Neural cell (in vitro differentiated cells): ENCODE measurements around the gene RBBP6. TPM values are rescaled to one million over a fixed set of nuclear protein-coding genes. Genes with fewer than 3 reads are reported as not detected.

Source experiments
- H2AFZ ChIP-seq: fragments of 200-600, 300-800 bp; sonication (generic), shearing (Covaris generic); 2 replicates; pipeline ENCODE4 v1.6.0; 2014; ENCODE audit warnings: low read depth, mild to moderate bottlenecking, antibody characterized with exemption, low read length, moderate library complexity
- H3F3A ChIP-seq: fragments of 200-600 bp; shearing (Covaris generic); 2 replicates; pipeline ENCODE4 v1.6.1; 2016; ENCODE audit warnings: mild to moderate bottlenecking, moderate library complexity, mixed read lengths, antibody characterized with exemption, low read length; ENCODE audit not compliant: insufficient read depth, poor library complexity, severe bottlenecking
- H3K27ac ChIP-seq: fragments of 200-600, 300-800 bp; sonication (generic), shearing (Covaris generic); 2 replicates; pipeline ENCODE4 v1.5.1; 2014; ENCODE audit warnings: mild to moderate bottlenecking, low read length, moderate library complexity
- H3K27me3 ChIP-seq: fragments of 300-800, 200-600 bp; sonication (generic), shearing (Covaris generic); 2 replicates; pipeline ENCODE4 v1.6.0; 2014; ENCODE audit warnings: mild to moderate bottlenecking, low read depth, low read length, moderate library complexity; ENCODE audit not compliant: insufficient read depth
- H3K36me3 ChIP-seq: fragments of 300-800, 200-600 bp; sonication (generic), shearing (Covaris generic); 2 replicates; pipeline ENCODE4 v1.5.1; 2014; ENCODE audit warnings: mild to moderate bottlenecking, antibody characterized with exemption, low read length, moderate library complexity; ENCODE audit not compliant: insufficient read depth
- H3K4me2 ChIP-seq: fragments of 300-800, 200-600 bp; sonication (generic), shearing (Covaris generic); 2 replicates; pipeline ENCODE4 v1.6.0; 2014; ENCODE audit warnings: mild to moderate bottlenecking, low read length
- H3K4me3 ChIP-seq: fragments of 300-800, 200-600 bp; sonication (generic), shearing (Covaris generic); 2 replicates; pipeline ENCODE4 v1.5.1; 2014; ENCODE audit warnings: mild to moderate bottlenecking, low read length, moderate library complexity
- H3K79me2 ChIP-seq: fragments of 200-600 bp; shearing (Covaris generic); replicated peaks from 2 replicates; pipeline ENCODE4 v1.6.0; 2014; ENCODE audit warnings: mild to moderate bottlenecking, low read length, moderate library complexity; ENCODE audit not compliant: insufficient read depth
- H3K9ac ChIP-seq: fragments of 300-800, 200-600 bp; sonication (generic), shearing (Covaris generic); 2 replicates; pipeline ENCODE4 v1.6.1; 2016; ENCODE audit warnings: mild to moderate bottlenecking, low read length, mixed read lengths
- H3K9me2 ChIP-seq: fragments of 200-600 bp; shearing (Covaris generic); 2 replicates; pipeline ENCODE4 v1.6.1; 2016; ENCODE audit warnings: mild to moderate bottlenecking, low read length, mixed read lengths; ENCODE audit not compliant: insufficient read depth
- H3K9me3 ChIP-seq: fragments of 200-600, 300-800 bp; sonication (generic), shearing (Covaris generic); 2 replicates; pipeline ENCODE4 v1.6.1; 2016; ENCODE audit warnings: mild to moderate bottlenecking, mixed run types, low read length, moderate library complexity, mixed read lengths
- H4K20me1 ChIP-seq: fragments of 200-600 bp; shearing (Covaris generic); 2 replicates; pipeline ENCODE4 v1.6.1; 2016; ENCODE audit warnings: mild to moderate bottlenecking, mixed run types; ENCODE audit not compliant: insufficient read depth
- CTCF ChIP-seq: fragments of 450-650 bp; IDR thresholded peaks from 2 replicates; pipeline ENCODE4 v1.5.1; 2014; ENCODE audit warnings: antibody characterized with exemption, mild to moderate bottlenecking, moderate library complexity; ENCODE audit not compliant: poor library complexity, severe bottlenecking
- EP300 ChIP-seq: fragments of 450-650 bp; conservative IDR thresholded peaks from 2 replicates; pipeline ENCODE4 v1.6.1; 2014; ENCODE audit warnings: antibody characterized with exemption, mild to moderate bottlenecking, moderate library complexity; ENCODE audit not compliant: poor library complexity, severe bottlenecking
- EZH2 ChIP-seq: fragments of 200-600, 300-800 bp; shearing (Covaris generic), sonication (generic); IDR thresholded peaks from 2 replicates; pipeline ENCODE4 v1.6.1; 2014; ENCODE audit warnings: antibody characterized with exemption, low read length, borderline replicate concordance, mild to moderate bottlenecking; ENCODE audit not compliant: insufficient read depth, poor library complexity, severe bottlenecking
- MXI1 ChIP-seq: fragments of 450-650 bp; conservative IDR thresholded peaks from 2 replicates; pipeline ENCODE4 v1.6.1; 2014; ENCODE audit warnings: antibody characterized with exemption, mild to moderate bottlenecking; ENCODE audit not compliant: poor library complexity, severe bottlenecking
- POLR2AphosphoS5 ChIP-seq: IDR thresholded peaks from 2 replicates; pipeline ENCODE4 v1.6.1; 2012
- RAD21 ChIP-seq: fragments of 450-650 bp; conservative IDR thresholded peaks from 2 replicates; pipeline ENCODE4 v1.6.1; 2014; ENCODE audit warnings: antibody characterized with exemption, mild to moderate bottlenecking, moderate library complexity
- REST ChIP-seq: IDR thresholded peaks from 2 replicates; pipeline ENCODE4 v1.6.1; 2012; ENCODE audit warnings: borderline replicate concordance
- SMC3 ChIP-seq: fragments of 450-650 bp; conservative IDR thresholded peaks from 2 replicates; pipeline ENCODE4 v1.6.1; 2014; ENCODE audit warnings: antibody characterized with exemption, mild to moderate bottlenecking, moderate library complexity; ENCODE audit not compliant: poor library complexity
- TAF1 ChIP-seq: IDR thresholded peaks from 2 replicates; pipeline ENCODE4 v1.6.1; 2012; ENCODE audit warnings: low read depth
- polyA plus RNA-seq: library from polyadenylated mRNA; depleted of rRNA; stranded (reverse); fragments of >200 nt; gene quantifications from 2 replicates; pipeline ENCODE4 v1.2.3, GENCODE V29; 2014

RBBP6 gene
- polyA plus RNA-seq, 1 donor from 2014 or later = 75.5 TPM

DNA sequence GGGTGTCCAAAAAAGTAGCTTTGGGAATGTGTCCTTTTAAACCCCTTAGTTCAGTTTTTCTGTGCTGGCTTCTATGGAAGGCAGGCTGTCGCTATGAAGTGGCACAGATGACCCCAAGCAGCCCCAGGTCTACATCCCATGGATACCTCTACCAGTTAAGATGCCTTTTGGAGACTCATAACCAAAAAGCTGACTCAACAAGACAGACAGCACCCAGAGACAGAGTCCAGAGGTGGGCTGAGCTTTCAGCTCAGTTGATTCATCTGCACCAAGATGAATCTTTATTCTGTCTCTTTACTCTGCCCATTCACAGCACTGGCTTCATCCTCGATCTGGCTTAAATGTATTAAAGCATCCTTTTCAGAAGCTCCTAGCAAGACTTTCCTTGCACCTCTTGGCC lies 29.8 kb upstream of the RBBP6 start:
- Histone ChIP-seq H3K9me3 (no peaks in the 10 kb centered on the region), H3K9ac (no peak overlapping the region), H3K27ac (no peak overlapping the region), H3K9me2 (no peaks in the 10 kb centered on the region), H3K36me3 (no peaks in the 10 kb centered on the region), H3K79me2 (no peaks in the 10 kb centered on the region), H3K4me3 (no peak overlapping the region), H4K20me1 (no peaks in the 10 kb centered on the region), H3K27me3 (peaks cover 5% of the 10 kb centered on the region), H2AFZ (no peak overlapping the region), H3F3A (no peaks in the 10 kb centered on the region), H3K4me2 (no peak overlapping the region)
- TF ChIP-seq SMC3 = no peak
- no peak for TF ChIP-seq RAD21
- TF ChIP-seq MXI1 = no peak
- TF ChIP-seq TAF1 = no peak
- no peak for TF ChIP-seq CTCF
- TF ChIP-seq POLR2AphosphoS5 = no peak
- no peak for TF ChIP-seq REST
- TF ChIP-seq EZH2 = no peak
- no peak for TF ChIP-seq EP300

DNA sequence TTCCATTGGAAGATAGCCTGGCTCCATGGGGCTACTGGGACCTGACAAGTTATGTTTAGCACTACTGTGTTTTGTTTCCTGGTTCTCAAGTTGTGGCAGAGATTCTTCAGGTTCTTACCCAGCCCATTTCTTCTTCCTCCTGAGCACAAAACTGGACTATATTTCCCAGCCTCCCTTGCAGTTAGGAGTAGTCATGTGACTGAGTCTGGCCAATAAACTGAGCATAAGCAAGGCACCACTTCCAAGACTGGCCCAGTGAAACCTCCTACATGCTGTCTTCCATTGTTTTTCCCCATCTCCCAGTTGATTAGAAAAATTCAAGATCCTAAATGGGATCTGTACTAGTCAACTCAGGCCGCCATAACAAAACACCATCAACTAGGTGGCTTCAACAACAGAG lies 28.2 kb upstream of the RBBP6 start:
- Histone ChIP-seq H3K9me3 (no peaks in the 10 kb centered on the region), H3K36me3 (no peaks in the 10 kb centered on the region), H4K20me1 (no peaks in the 10 kb centered on the region), H3K9me2 (no peaks in the 10 kb centered on the region), H3K79me2 (no peaks in the 10 kb centered on the region), H3K4me3 (no peak overlapping the region), H3F3A (no peaks in the 10 kb centered on the region), H3K27me3 (no peaks in the 10 kb centered on the region), H3K9ac (no peak overlapping the region), H3K4me2 (no peak overlapping the region), H2AFZ (no peak overlapping the region), H3K27ac (no peak overlapping the region)
- no peak for TF ChIP-seq EP300
- no peak for TF ChIP-seq RAD21
- TF ChIP-seq EZH2 = no peak
- TF ChIP-seq REST = no peak
